GM18867 (cell line): ENCODE results near the gene ZNF628.

ENCODE experiments used
- ATAC-seq: cut with Tn5 transposase; IDR thresholded peaks from one replicate; pipeline ENCODE4 v1.9.1; 2021; ENCODE audit warnings: mild to moderate bottlenecking, moderate library complexity; ENCODE audit not compliant: unreplicated experiment

The ZNF628 gene

DNA sequence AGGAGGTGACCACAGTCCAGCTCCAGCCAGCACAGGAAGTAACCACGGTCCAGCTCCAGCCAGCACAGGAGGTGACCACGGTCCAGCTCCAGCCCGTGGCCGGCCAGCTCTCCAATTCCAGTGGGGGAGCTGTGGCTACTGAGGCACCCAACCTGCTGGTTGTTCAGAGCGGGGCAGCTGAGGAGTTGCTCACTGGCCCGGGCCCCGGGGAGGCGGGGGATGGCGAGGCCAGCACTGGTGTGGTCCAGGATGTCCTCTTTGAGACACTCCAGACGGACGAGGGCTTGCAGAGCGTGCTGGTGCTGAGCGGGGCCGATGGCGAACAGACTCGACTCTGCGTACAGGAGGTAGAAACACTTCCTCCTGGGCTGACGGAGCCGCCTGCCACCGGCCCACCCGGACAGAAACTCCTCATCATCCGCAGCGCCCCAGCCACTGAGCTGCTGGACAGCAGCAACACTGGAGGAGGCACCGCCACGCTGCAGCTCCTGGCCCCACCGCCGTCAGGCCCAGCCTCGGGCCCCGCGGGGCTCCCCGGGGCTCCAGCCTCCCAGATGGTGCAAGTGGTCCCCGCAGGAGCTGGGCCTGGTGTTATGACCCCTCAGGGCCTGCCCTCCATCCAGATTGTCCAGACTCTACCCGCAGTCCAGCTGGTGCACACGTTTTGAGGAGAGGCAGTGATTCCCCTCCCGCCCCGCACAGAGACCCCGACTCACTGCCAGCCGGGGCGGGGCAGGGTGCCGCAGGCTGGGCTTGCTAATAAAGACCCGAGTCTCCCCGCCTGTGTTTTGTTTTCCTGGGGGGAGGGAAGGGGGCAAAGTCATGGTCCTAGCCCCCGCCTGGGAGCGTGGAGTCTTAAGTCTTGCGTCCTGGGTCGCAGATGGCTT lies 7.5 kb downstream of the ZNF628 start:
- no peak for ATAC-seq

DNA sequence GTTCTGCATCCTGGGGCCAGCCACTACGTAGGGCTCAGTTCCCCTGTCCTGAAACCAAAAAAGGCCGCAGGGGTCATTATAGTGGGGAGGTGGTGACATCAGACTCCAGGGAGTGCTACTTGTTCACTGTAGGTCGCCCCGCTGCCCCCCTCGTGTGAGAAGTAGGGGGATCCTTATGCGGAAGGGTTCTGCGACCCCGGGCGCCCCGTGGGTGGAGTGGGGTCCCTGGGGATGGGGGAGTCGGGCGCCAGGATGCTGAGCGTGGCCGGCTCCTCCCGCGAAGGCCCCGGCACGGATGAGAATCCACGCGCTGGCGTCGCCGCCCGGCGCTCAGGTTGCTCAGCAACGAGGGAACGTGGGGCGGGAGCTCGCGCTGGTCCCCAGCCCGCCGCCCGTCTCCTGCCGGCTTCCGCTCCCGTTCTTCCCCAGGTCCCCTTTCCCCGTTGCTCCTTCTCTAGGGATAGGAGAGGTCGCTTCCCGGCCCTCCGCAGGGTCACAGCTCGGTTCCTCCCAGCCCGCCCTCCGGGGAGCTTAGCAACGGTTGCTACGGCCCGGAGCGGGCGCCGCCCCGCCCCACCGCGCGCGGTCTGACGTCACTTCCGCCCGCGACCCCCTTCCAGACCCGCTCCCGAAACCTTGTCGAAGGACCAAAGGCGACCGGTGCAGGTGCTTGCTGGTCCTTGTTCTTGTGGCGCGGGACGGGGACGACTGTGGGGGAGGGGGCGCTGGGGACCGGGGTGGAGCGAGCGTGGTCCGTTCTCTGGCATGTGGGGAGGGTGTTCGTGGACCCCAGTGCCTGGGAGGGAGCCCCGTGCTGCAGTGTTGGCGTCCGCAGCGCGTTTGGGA lies 8.4 kb downstream of the ZNF628 start, which contains the start of gene NAT14:
NAT14 (plus strand) TSS at position 596 of the 846 bp plus-strand sequence. CDS start 521 bp downstream, outside the sequence.
- ATAC-seq: peak; percentile 56

DNA sequence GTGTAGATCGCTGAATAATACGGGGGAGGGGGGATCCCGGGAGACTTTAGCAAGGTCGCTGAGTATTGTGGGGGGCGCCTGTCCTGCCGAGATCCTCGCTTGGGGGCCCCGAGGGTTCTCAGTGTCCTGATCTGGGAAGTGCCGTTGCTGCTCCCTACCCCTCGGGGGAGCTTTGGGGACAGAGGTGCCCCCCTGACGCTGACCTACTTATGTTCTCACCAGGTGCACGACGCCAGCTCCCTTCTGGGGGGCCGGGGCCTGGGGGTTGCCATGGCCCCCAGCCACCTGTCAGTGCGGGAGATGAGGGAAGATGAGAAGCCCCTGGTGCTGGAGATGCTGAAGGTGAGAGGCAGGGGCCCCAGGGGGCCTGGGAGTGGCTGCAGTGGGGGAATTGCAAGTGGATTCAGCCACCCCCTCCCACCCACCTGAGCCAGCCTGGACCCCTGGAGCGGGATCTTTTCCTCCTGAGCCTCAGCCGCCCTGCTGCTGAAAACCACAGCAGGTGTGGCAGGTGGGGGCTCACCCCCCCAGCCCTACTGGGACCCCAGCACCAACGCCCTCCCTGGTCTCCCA lies 9.1 kb downstream of the ZNF628 start:
- ATAC-seq: no peak

- no peak for ATAC-seq
These were observed 9.9 kb downstream of the ZNF628 start for GRCh38 chr19:55486043-55486970.

DNA sequence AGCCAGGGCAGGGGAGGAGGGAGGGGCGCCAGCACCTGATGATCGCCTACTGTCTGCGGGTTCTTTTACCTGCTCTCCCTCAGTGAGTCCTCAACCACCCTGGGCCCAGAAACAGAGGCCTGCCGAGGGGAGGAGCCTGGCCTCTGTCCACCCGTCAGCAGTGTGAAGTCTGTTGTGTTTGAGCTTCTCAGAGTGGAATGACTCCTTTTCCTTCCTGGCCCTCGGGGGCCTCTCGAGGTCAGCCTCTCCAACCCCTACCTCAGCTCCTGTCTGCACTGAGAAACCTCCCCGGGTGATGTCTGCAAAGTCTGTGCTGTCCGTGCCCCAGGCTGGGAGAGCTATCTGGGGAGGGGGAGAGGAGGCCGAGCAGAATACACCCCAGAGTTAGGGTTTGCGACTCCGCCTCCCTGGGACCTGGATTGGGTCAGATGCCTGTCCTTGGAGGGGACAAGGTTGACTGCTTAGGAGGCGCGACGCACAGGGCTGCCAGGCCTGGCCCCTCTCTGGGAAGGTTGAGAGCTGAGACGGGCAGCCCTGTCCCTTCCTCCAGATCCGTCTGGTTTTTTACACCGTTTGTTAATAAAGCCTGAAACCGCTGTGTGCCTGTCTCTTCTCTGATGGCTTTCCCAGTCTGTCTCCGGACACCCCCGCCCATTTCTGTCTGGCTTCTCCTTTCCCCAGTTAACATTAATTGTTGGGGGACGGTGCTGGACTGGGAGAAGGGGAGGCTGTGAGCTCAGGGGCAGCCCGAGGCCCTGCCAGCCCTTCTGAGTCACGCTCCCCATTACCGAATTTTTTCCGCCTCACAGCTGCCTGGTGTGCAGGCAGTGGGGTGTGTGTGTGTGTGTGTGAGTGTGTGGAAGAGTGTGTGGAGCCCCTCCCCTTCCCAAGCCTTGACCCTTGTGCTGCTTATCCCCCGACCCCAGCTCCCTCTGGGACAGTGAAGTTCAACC lies 10.8 kb downstream of the ZNF628 start:
- ATAC-seq: no peak

DNA sequence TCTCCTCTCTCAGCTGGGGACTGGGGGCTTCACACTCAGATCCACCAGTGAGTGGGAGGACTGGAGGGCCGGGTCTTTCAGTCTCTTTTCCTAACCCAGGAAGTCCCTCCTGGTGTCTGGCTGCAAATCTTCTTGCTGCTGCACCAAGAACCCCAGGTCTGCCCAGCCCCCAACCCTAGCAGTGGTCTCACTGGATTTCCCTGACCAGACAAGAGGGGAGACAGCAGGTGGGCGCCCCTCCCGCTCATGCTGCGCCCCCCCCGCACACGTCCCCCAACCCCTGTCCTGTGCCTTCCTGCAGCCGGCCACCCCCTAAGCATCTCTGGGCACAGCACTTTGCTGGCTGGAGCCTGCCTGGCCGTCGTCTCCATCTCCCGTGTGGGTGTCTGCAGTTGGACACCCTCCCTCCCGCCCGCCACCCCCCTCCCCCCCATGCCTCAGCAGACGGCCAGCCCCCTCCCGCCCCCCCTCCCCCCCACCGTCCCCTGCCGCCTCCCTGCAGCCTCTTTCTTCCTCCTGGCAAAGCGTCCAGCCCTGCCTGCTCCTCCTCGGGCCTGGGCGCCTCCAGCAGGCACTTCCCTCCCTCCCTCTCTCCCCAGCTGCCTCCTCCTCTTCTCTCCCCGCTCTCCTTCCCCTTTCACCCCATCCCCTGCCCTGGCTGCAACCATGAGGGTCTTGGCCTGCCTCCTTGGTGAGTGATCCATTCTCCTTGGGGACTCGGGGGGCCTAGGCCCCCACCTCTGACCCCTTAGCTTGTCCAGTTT lies 11.7 kb downstream of the ZNF628 start, which contains the start of gene SSC5D:
SSC5D (plus strand) TSS at position 513 of the 764 bp plus-strand sequence; CDS start at position 667, 154 bp downstream.
- no peak for ATAC-seq

DNA sequence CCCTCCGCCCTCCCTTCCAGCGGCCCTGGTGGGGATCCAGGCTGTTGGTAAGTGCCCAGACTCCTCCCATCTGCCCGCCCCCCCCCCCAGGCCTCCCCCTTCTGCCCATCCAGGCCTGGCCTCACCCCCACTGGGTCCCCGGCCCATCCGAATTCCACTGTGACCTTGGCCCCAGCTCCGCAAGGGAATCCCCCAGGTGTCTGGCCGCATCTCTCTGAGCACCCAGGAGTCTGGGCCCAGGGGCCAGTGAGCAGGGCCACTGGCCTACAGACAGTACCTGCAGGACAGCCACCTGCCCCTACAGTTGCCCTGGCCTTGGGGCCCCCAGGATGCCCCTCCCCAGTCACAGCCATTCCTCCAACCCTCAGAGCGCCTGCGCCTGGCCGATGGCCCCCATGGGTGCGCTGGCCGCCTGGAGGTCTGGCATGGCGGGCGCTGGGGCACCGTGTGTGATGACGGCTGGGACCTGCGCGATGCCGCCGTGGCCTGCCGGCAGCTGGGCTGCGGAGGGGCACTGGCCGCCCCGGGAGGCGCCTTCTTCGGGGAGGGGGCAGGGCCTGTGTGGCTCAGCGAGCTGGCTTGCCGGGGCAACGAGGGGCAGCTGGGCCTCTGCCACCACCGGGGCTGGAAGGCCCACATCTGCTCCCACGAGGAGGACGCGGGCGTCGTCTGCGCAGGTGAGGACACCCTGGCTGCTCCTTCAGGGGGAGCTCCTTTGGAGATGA lies 12.7 kb downstream of the ZNF628 start:
- no peak for ATAC-seq

- ATAC-seq: no peak
These were observed 13.5 kb downstream of the ZNF628 start for GRCh38 chr19:55489711-55490477.

GRCh38 chr19:55490478-55491432 lies 14.3 kb downstream of the ZNF628 start:
- ATAC-seq: no peak

- ATAC-seq: no peak
These were observed 15.3 kb downstream of the ZNF628 start for GRCh38 chr19:55491546-55492360.

- ATAC-seq: no peak
These were observed 16.0 kb downstream of the ZNF628 start for GRCh38 chr19:55492362-55492944.

- ATAC-seq: no peak
These were observed 16.7 kb downstream of the ZNF628 start for GRCh38 chr19:55493052-55493644.

DNA sequence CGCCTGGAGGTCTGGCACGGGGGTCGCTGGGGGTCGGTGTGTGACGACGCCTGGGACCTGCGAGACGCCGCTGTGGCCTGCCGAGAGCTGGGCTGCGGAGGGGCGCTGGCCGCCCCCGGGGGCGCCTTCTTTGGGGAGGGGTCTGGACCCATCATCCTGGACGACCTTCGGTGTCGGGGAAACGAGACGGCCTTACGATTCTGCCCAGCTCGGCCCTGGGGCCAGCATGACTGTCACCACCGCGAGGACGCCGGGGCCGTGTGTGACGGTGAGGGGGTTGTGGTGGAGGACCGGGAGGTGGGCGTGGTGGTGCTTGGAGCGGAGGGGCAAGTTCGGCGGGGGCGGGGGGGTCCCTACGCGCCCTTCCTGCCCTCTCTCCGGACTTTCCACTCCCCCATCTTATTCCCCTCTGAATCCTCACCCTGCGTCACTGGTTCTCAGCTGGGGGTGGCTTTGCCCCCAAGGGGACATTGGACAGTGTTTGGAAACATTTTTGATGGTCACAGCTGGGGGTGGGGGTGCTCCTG lies 17.3 kb downstream of the ZNF628 start:
- ATAC-seq: no peak
